PC-3 (cell line): ENCODE results near the gene SPACA4. TPM values are rescaled to one million over a fixed set of nuclear protein-coding genes. Genes with fewer than 3 reads are reported as not detected.

Experiments used
- ATAC-seq: fragments of 200-7000 bp; cut with Tn5 transposase; 2 replicates; pipeline ENCODE4 v1.9.1; 2020; ENCODE audit warnings: mild to moderate bottlenecking, moderate library complexity
- BruUV-seq: library from RNA; stranded (reverse); fragments of 400-500 nt; replicated peaks from 2 replicates; lab custom pipeline; 2021; lab: Mats Ljungman, UMichigan
- CTCF ChIA-PET: fragments of 300-600 bp; sonication (Branson Sonifier 250); formaldehyde crosslinking; loops from one replicate; lab custom pipeline; 2022; ENCODE audit warnings: antibody characterized with exemption; lab: Charles Lee
- POLR2A ChIA-PET: fragments of 300-600 bp; sonication (Branson Sonifier 250); formaldehyde crosslinking; loops from one replicate; lab custom pipeline; 2022; ENCODE audit warnings: antibody characterized with exemption; ENCODE audit not compliant: unreplicated experiment; lab: Charles Lee
- DNase-seq: peaks from one replicate; pipeline ENCODE4 v3.0.0-alpha.2; 2015
- H2AFZ ChIP-seq: fragments of 300-600 bp; sonication (generic); 2 replicates; pipeline ENCODE4 v1.6.0; 2016; ENCODE audit warnings: antibody characterized with exemption, low read length
- H3F3A ChIP-seq: fragments of 300-600 bp; sonication (generic); one replicate; pipeline ENCODE4 v1.6.0; 2017; ENCODE audit warnings: antibody characterized with exemption, low read length, control low read depth, mild to moderate bottlenecking; ENCODE audit not compliant: unreplicated experiment
- H3K27ac ChIP-seq: fragments of 300-600 bp; sonication (generic); 2 replicates; pipeline ENCODE4 v1.5.1; 2016; ENCODE audit warnings: mild to moderate bottlenecking, low read length
- H3K27me3 ChIP-seq: fragments of 300-600 bp; sonication (generic); 2 replicates; pipeline ENCODE4 v1.6.1; 2016; ENCODE audit warnings: low read length, mixed read lengths
- H3K36me3 ChIP-seq: fragments of 300-600 bp; sonication (generic); 2 replicates; pipeline ENCODE4 v1.6.1; 2016; ENCODE audit warnings: low read depth, mixed run types, low read length, mixed read lengths
- H3K4me1 ChIP-seq: fragments of 300-600 bp; sonication (generic); 2 replicates; pipeline ENCODE4 v1.5.1; 2016; ENCODE audit warnings: low read length; ENCODE audit not compliant: insufficient read depth
- H3K4me2 ChIP-seq: fragments of 300-600 bp; sonication (generic); 2 replicates; pipeline ENCODE4 v1.6.0; 2016; ENCODE audit warnings: low read length
- H3K4me3 ChIP-seq: fragments of 300-600 bp; sonication (generic); 2 replicates; pipeline ENCODE4 v1.5.1; 2016; ENCODE audit warnings: mild to moderate bottlenecking, low read length, mixed read lengths
- H3K79me2 ChIP-seq: fragments of 300-600 bp; sonication (generic); 2 replicates; pipeline ENCODE4 v1.6.1; 2017; ENCODE audit warnings: low read length, mixed read lengths
- H3K9ac ChIP-seq: fragments of 300-600 bp; sonication (generic); 2 replicates; pipeline ENCODE4 v1.6.0; 2016; ENCODE audit warnings: mild to moderate bottlenecking, low read length
- H3K9me2 ChIP-seq: fragments of 300-600 bp; sonication (generic); replicated peaks from 2 replicates; pipeline ENCODE4 v1.6.1; 2016; ENCODE audit warnings: mixed run types, low read length, mixed read lengths
- H3K9me3 ChIP-seq: fragments of 300-600 bp; sonication (generic); 2 replicates; pipeline ENCODE4 v1.6.1; 2016; ENCODE audit warnings: low read length, mixed read lengths
- H4K20me1 ChIP-seq: fragments of 300-600 bp; sonication (generic); 2 replicates; pipeline ENCODE4 v1.6.1; 2016; ENCODE audit warnings: low read length, mixed read lengths
- EZH2 ChIP-seq: fragments of 300-600 bp; sonication (generic); IDR thresholded peaks from one replicate; pipeline ENCODE4 v1.6.1; 2017; ENCODE audit warnings: antibody characterized with exemption, mild to moderate bottlenecking, low read length; ENCODE audit not compliant: unreplicated experiment
- EZH2phosphoT487 ChIP-seq: fragments of 300-600 bp; sonication (generic); IDR thresholded peaks from 2 replicates; pipeline ENCODE4 v1.6.1; 2018; ENCODE audit warnings: mild to moderate bottlenecking, antibody characterized with exemption, low read length, borderline replicate concordance
- intact Hi-C: fragments of 100-400 bp; cut with micrococcal nuclease; formaldehyde crosslinking; loops from 2 replicates; pipeline ENCODE4 v1.9.0; 2023
- total RNA-seq: library from RNA; depleted of rRNA; stranded (reverse); fragments of >200 nt; gene quantifications from 2 replicates; pipeline ENCODE4 v1.2.3, GENCODE V29; 2014
- TF ChIP-seq, protein P1 (sequence below): fragments of 300-600 bp; sonication (generic); conservative IDR thresholded peaks from 2 replicates; pipeline ENCODE4 v1.5.1; 2017; ENCODE audit warnings: antibody characterized with exemption, low read depth, mild to moderate bottlenecking, low read length

The SPACA4 gene
- total RNA-seq, 1 experiment from 2014 or later, result not detected

DNA sequence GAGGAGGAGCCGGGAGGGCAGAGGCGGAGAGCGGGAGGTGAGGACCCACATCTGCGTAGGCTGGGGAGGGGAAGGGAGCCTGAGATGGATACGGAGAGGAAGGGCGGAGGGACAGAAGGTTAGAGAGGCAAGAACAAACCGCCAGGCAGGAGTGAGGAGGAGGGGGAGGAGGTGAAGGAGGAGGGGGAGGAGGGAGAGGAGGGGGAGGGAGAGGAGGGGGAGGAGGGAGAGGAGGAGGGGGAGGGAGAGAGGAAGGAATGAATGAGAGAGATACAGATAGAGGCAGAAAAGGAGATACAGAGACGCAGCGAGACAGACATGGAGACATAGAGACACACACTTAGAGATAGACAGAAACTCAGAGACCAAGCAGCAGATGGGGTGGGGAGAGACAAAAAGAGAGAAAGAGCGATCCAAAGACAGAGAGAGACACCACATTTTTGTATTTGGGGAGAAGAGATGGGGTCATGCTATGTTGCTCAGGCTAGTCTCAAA, 40.2 kb downstream of the SPACA4 start:
- CTCF ChIA-PET, result interaction anchor here (1.4 kb wide), 1 partner anchor 92 kb away, joined by 5 read pairs; no protein-coding TSS in a partner anchor

DNA sequence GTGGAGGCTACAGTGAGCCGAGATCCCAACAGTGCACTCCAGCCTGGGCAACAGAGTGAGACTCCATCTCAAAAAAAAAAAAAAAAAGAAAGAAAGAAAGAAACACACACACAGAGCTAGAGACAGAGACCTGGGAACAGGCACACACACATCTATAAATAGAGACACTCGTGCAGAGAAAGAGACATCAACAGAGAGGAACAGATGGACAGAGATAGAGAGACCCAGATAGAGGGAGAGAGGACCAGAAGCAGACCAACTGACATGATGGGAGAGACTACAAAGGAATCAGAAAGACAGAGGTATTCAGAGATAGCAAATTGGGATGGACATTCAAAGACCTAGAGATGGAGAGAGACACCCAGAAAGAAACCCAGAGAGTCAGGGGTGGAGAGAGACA, 41.6 kb downstream of the SPACA4 start:
- no peaks in the 10 kb centered on the region for H3K27me3 ChIP-seq
- H3F3A ChIP-seq, result no peaks in the 10 kb centered on the region
- no peak overlapping the region for H3K4me3 ChIP-seq
- no peaks in the 10 kb centered on the region for H4K20me1 ChIP-seq
- ATAC-seq, result no peak
- no peak overlapping the region for H3K9ac ChIP-seq
- no peak overlapping the region for H3K4me2 ChIP-seq
- no peaks in the 10 kb centered on the region for H3K36me3 ChIP-seq
- H3K9me3 ChIP-seq, result no peaks in the 10 kb centered on the region
- POLR2A ChIA-PET, result no interaction called here
- peaks cover 6% of the 10 kb centered on the region; the same call in 1 of the 2 replicates for H3K4me1 ChIP-seq
- no peak for DNase-seq
- CTCF ChIA-PET, result no interaction called here
- no peaks in the 10 kb centered on the region for H3K9me2 ChIP-seq
- H2AFZ ChIP-seq, result no peak overlapping the region
- no peak for TF ChIP-seq EZH2phosphoT487
- TF ChIP-seq EZH2, result no peak
- TF ChIP-seq, protein P1, sequence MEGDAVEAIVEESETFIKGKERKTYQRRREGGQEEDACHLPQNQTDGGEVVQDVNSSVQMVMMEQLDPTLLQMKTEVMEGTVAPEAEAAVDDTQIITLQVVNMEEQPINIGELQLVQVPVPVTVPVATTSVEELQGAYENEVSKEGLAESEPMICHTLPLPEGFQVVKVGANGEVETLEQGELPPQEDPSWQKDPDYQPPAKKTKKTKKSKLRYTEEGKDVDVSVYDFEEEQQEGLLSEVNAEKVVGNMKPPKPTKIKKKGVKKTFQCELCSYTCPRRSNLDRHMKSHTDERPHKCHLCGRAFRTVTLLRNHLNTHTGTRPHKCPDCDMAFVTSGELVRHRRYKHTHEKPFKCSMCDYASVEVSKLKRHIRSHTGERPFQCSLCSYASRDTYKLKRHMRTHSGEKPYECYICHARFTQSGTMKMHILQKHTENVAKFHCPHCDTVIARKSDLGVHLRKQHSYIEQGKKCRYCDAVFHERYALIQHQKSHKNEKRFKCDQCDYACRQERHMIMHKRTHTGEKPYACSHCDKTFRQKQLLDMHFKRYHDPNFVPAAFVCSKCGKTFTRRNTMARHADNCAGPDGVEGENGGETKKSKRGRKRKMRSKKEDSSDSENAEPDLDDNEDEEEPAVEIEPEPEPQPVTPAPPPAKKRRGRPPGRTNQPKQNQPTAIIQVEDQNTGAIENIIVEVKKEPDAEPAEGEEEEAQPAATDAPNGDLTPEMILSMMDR, result no peak
- H3K79me2 ChIP-seq, result no peaks in the 10 kb centered on the region
- intact Hi-C loops, result no loop called here
- no TSS peak for BruUV-seq
- no peak overlapping the region for H3K27ac ChIP-seq

More for the DNA sequence above, 40.2 kb downstream of the SPACA4 start:
- Histone ChIP-seq H2AFZ (no peak overlapping the region), H3K27ac (no peak overlapping the region), H3K4me3 (peak overlapping the region; percentile 70; the same call in 1 of the 2 replicates), H3K4me1 (peaks cover 6% of the 10 kb centered on the region; the same call in 1 of the 2 replicates), H3K27me3 (no peaks in the 10 kb centered on the region), H3K79me2 (no peaks in the 10 kb centered on the region), H3K36me3 (no peaks in the 10 kb centered on the region), H3K9ac (no peak overlapping the region), H3K9me3 (no peaks in the 10 kb centered on the region), H3K9me2 (no peaks in the 10 kb centered on the region), H3F3A (no peaks in the 10 kb centered on the region), H4K20me1 (no peaks in the 10 kb centered on the region), H3K4me2 (peak overlapping the region; percentile 92)
- POLR2A ChIA-PET, result no interaction called here
- no peak for ATAC-seq
- no peak for TF ChIP-seq EZH2
- no peak for TF ChIP-seq EZH2phosphoT487
- TF ChIP-seq, protein P1, result no peak
- BruUV-seq, result no TSS peak
- no peak for DNase-seq
- intact Hi-C loops, result loop anchor here (1.0 to 2.0 kb wide), 2 partner anchors 68 to 196 kb away; no protein-coding TSS in a partner anchor

DNA sequence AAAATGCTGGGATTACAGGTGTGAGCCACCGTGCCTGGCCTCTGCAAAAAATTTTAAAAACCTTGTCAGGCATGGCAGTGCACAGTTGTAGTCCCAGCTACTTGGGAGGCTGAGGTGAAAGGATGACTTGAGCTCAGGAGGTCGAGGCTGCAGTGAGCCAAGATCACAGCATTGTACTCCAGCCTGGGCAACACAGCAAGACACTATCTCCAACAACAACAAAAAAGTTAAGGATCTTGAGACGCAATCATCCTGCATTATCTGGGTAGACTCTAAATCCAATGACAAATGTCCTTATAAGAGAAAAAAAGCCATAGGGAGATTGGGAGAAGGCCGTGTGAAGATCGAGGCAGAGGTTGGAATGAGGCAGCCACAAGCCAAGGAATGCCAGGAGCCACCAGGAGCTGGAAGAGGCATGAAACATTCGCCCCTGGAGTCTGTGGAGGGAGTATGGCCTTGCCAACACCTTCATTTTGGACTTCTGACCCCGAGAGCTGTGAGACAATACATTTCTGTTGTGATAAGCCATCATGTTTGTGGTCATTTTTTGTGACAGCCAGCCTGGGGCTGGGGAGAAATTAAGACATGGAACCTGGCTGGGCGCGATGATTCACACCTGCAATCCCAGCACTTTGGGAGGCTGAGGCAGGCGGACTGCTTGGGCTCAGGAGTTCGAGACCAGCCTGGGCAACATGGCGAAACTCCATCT, 44.6 kb downstream of the SPACA4 start:
- H3K9me2 ChIP-seq, result no peaks in the 10 kb centered on the region
- H3K27me3 ChIP-seq, result no peaks in the 10 kb centered on the region
- no peak overlapping the region for H3K9ac ChIP-seq
- no peaks in the 10 kb centered on the region for H4K20me1 ChIP-seq
- H2AFZ ChIP-seq, result no peak overlapping the region
- H3K27ac ChIP-seq, result no peak overlapping the region
- no peaks in the 10 kb centered on the region for H3F3A ChIP-seq
- CTCF ChIA-PET, result no interaction called here
- POLR2A ChIA-PET, result no interaction called here
- intact Hi-C loops, result no loop called here
- no TSS peak for BruUV-seq
- no peaks in the 10 kb centered on the region for H3K4me1 ChIP-seq
- no peak for DNase-seq
- H3K36me3 ChIP-seq, result no peaks in the 10 kb centered on the region
- no peaks in the 10 kb centered on the region for H3K79me2 ChIP-seq
- H3K4me2 ChIP-seq, result no peak overlapping the region
- TF ChIP-seq, protein P1, result no peak
- TF ChIP-seq EZH2 (no peak), EZH2phosphoT487 (no peak)
- H3K9me3 ChIP-seq, result no peaks in the 10 kb centered on the region
- no peak for ATAC-seq
- no peak overlapping the region for H3K4me3 ChIP-seq
